Breast epithelium (tissue), 3 donors: ENCODE data around the gene MTMR2.

Experiments
- CTCF ChIP-seq, 3 donors: fragments of 450-650 bp; IDR thresholded peaks; one replicate each; pipeline ENCODE4 v1.5.1; 2016 to 2017; ENCODE audit warnings: antibody characterized with exemption in 3 of 3, mild to moderate bottlenecking in 3 of 3, moderate library complexity in 3 of 3
- POLR2AphosphoS5 ChIP-seq, 3 donors: sonication (generic); formaldehyde crosslinking; IDR thresholded peaks; one replicate each; pipeline ENCODE4 v1.6.1; 2017; ENCODE audit warnings: antibody characterized with exemption in 3 of 3

- no peak for TF ChIP-seq CTCF (IDR thresholded peaks at IDR 0.05)
- TF ChIP-seq POLR2AphosphoS5 (IDR thresholded peaks at IDR 0.05) = no peak
Measured at GRCh38 chr11:95799546-95799945, 124.4 kb downstream of the MTMR2 start.
